Trophoblast cell (in vitro differentiated cells and primary cell): ENCODE results near the gene GDF11.

Experiments
- DNase-seq, 2 donors: peaks; one replicate each; pipeline ENCODE4 v3.0.0-alpha.2; 2016
- H2AFZ ChIP-seq: 2 replicates; pipeline ENCODE4 v1.6.1; 2013; ENCODE audit warnings: low read length, moderate library complexity, mild to moderate bottlenecking; ENCODE audit not compliant: insufficient read depth, poor library complexity
- H2AK5ac ChIP-seq: 2 replicates; pipeline ENCODE4 v1.6.1; 2013; ENCODE audit warnings: mild to moderate bottlenecking, low read length
- H2BK120ac ChIP-seq: 2 replicates; pipeline ENCODE4 v1.6.1; 2013; ENCODE audit warnings: low read length, mild to moderate bottlenecking, moderate library complexity; ENCODE audit not compliant: insufficient read depth, poor library complexity
- H2BK12ac ChIP-seq: 2 replicates; pipeline ENCODE4 v1.6.1; 2013; ENCODE audit warnings: mild to moderate bottlenecking, low read length, moderate library complexity
- H2BK5ac ChIP-seq: 2 replicates; pipeline ENCODE4 v1.6.1; 2013; ENCODE audit warnings: low read length, low read depth, moderate library complexity, mild to moderate bottlenecking; ENCODE audit not compliant: poor library complexity
- H3K14ac ChIP-seq: 2 replicates; pipeline ENCODE4 v1.6.1; 2013; ENCODE audit warnings: mild to moderate bottlenecking, low read length
- H3K18ac ChIP-seq: 2 replicates; pipeline ENCODE4 v1.6.1; 2013; ENCODE audit warnings: mild to moderate bottlenecking, low read length
- H3K23ac ChIP-seq: 2 replicates; pipeline ENCODE4 v1.6.1; 2013; ENCODE audit warnings: low read length
- H3K27ac ChIP-seq: 2 replicates; pipeline ENCODE4 v1.5.1; 2013; ENCODE audit warnings: low read depth, mild to moderate bottlenecking, inconsistent platforms, low read length, moderate library complexity
- H3K27me3 ChIP-seq: 2 replicates; pipeline ENCODE4 v1.6.1; 2013; ENCODE audit warnings: inconsistent platforms, mild to moderate bottlenecking, low read length, moderate library complexity; ENCODE audit not compliant: insufficient read depth
- H3K36me3 ChIP-seq, 2 experiments: 1 replicate in 1 of 2; 2 replicates in 1 of 2; pipeline ENCODE4 v1.6.1; 2013; ENCODE audit warnings: low read length in 2 of 2, mild to moderate bottlenecking in 2 of 2, moderate library complexity in 1 of 2; ENCODE audit not compliant: insufficient read depth in 2 of 2, control insufficient read depth in 1 of 2
- H3K4ac ChIP-seq: 2 replicates; pipeline ENCODE4 v1.6.1; 2013; ENCODE audit warnings: low read depth, mild to moderate bottlenecking, low read length, moderate library complexity
- H3K4me1 ChIP-seq, 2 experiments: 1 replicate in 1 of 2; 2 replicates in 1 of 2; pipeline ENCODE4 v1.6.1; 2013; ENCODE audit warnings: low read length in 2 of 2, mild to moderate bottlenecking in 2 of 2, moderate library complexity in 1 of 2; ENCODE audit not compliant: insufficient read depth in 2 of 2, control insufficient read depth in 1 of 2
- H3K4me2 ChIP-seq: 2 replicates; pipeline ENCODE4 v1.6.1; 2013; ENCODE audit warnings: inconsistent platforms, mild to moderate bottlenecking, low read length, moderate library complexity
- H3K4me3 ChIP-seq: 2 replicates; pipeline ENCODE4 v1.5.1; 2013; ENCODE audit warnings: mild to moderate bottlenecking, low read depth, low read length, inconsistent platforms
- H3K79me1 ChIP-seq: one replicate; pipeline ENCODE4 v1.6.1; 2013; ENCODE audit warnings: low read length
- H3K79me2 ChIP-seq: 2 replicates; pipeline ENCODE4 v1.6.1; 2013; ENCODE audit warnings: low read length, mild to moderate bottlenecking; ENCODE audit not compliant: control insufficient read depth, insufficient read depth, poor library complexity
- H3K9ac ChIP-seq: 2 replicates; pipeline ENCODE4 v1.6.1; 2013; ENCODE audit warnings: mild to moderate bottlenecking, low read length
- H3K9me3 ChIP-seq: 2 replicates; pipeline ENCODE4 v1.6.1; 2013; ENCODE audit warnings: low read depth, mild to moderate bottlenecking, control low read depth, inconsistent platforms, low read length; ENCODE audit not compliant: insufficient read depth
- H4K12ac ChIP-seq: 2 replicates; pipeline ENCODE4 v1.6.1; 2013; ENCODE audit warnings: low read depth, mild to moderate bottlenecking, low read length, moderate library complexity
- H4K8ac ChIP-seq: 2 replicates; pipeline ENCODE4 v1.6.1; 2013; ENCODE audit warnings: low read depth, mild to moderate bottlenecking, low read length, moderate library complexity
- H4K91ac ChIP-seq: one replicate; pipeline ENCODE4 v1.6.1; 2013; ENCODE audit warnings: low read depth, mild to moderate bottlenecking, low read length, moderate library complexity
- WGBS: extraction: QIAGEN DNeasy Blood & Tissue Kit; methylation state at CpG from one replicate; pipeline ENCODE4 v1.1.7; 2013; ENCODE audit warnings: missing lambda C conversion rate; ENCODE audit not compliant: insufficient read length, insufficient coverage; ENCODE audit errors: extremely low coverage; 5-methylcytosine and 5-hydroxymethylcytosine counted together

The GDF11 gene

GRCh38 chr12:55760663-55761062 lies 17.7 kb downstream of the GDF11 start:
- WGBS = no CpG with 5 or more reads among the region's 6 CpGs
- no peaks in the 10 kb centered on the region for H3K27me3 ChIP-seq
- peaks cover 26 to 36% of the 10 kb centered on the region in 2 experiments for H3K36me3 ChIP-seq
- no peak overlapping the region for H2AK5ac ChIP-seq
- H3K79me1 ChIP-seq = no peaks in the 10 kb centered on the region
- no peaks in the 10 kb centered on the region for H3K4me1 ChIP-seq
- H2BK5ac ChIP-seq = no peak overlapping the region
- no peak overlapping the region for H2BK120ac ChIP-seq
- H3K4ac ChIP-seq = no peak overlapping the region
- no peaks in the 10 kb centered on the region for H3K79me2 ChIP-seq
- no peak overlapping the region for H4K8ac ChIP-seq
- no peak overlapping the region for H3K9ac ChIP-seq
- no peak overlapping the region for H4K91ac ChIP-seq
- no peak overlapping the region for H4K12ac ChIP-seq
- no peak overlapping the region for H3K23ac ChIP-seq
- no peak overlapping the region for H3K27ac ChIP-seq
- H3K4me3 ChIP-seq = no peak overlapping the region
- H3K18ac ChIP-seq = no peak overlapping the region
- H3K4me2 ChIP-seq = no peak overlapping the region
- DNase-seq = no peak
- H3K14ac ChIP-seq = no peak overlapping the region
- H3K9me3 ChIP-seq = no peaks in the 10 kb centered on the region
- H2BK12ac ChIP-seq = no peak overlapping the region
- no peak overlapping the region for H2AFZ ChIP-seq

DNA sequence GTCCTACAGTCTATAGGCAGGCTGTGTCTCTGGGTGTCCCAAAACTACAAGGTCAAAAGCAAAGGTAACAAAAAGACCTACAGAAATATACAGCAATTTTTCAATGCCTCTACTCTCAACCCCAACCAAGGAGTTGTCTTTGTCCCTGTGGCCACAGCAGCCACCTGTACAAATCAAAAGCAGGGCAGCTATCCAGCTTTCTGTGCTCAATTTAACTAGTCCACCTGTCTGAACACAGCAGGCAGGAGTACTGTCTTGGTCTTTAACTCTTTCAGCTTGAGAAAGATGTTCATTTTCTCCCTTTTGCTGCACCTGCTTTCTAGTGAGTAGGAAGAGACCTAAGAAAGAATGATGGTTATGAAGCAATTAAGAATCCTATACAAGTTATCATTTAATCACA lies 19.7 kb downstream of the GDF11 start:
- Histone ChIP-seq H3K36me3 (peaks cover 29 to 30% of the 10 kb centered on the region in 2 experiments), H3K18ac (no peak overlapping the region), H3K4ac (no peak overlapping the region), H4K12ac (no peak overlapping the region), H3K14ac (no peak overlapping the region), H2BK5ac (no peak overlapping the region), H4K8ac (no peak overlapping the region), H3K79me2 (no peaks in the 10 kb centered on the region), H3K79me1 (no peaks in the 10 kb centered on the region), H2BK12ac (no peak overlapping the region), H3K27me3 (no peaks in the 10 kb centered on the region), H2AK5ac (no peak overlapping the region), H2BK120ac (no peak overlapping the region), H4K91ac (no peak overlapping the region), H3K4me2 (no peak overlapping the region), H3K23ac (no peak overlapping the region), H3K4me1 (no peaks in the 10 kb centered on the region), H3K9me3 (no peaks in the 10 kb centered on the region), H2AFZ (no peak overlapping the region), H3K27ac (no peak overlapping the region), H3K9ac (no peak overlapping the region), H3K4me3 (no peak overlapping the region)
- no peak for DNase-seq

DNA sequence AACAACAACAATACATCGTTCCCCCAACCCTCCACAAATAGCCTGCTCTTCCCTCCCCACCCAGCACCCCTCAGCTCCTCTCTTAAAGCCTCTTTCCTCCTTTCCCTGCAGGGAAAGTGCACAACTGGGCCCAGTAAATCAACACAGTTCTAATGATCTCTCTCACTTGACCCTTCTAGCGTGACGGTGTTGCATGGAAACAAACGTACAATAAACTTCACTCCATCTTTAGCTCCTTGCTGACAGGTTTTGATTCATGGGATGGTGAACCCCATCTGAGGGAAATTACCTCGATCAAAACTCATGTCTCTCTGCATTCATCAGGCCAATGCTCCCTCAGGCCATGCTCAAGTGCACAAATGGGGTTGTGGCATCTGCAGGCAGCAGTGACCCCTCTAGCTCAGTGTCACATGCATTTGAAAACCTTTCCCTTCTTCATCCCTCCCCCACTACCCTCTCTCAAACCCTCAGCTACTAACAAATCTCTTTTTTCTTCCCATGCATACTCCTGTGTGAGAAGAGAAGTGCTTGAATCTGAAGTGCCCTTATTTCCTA lies 22.9 kb downstream of the GDF11 start:
- peaks cover 13 to 25% of the 10 kb centered on the region in 2 experiments for H3K36me3 ChIP-seq
- H3K79me1 ChIP-seq = no peaks in the 10 kb centered on the region
- no peaks in the 10 kb centered on the region for H3K27me3 ChIP-seq
- H4K8ac ChIP-seq = no peak overlapping the region
- no peaks in the 10 kb centered on the region for H3K9me3 ChIP-seq
- no peak overlapping the region for H2BK12ac ChIP-seq
- H3K4ac ChIP-seq = no peak overlapping the region
- no peak overlapping the region for H3K14ac ChIP-seq
- no peak overlapping the region for H2AFZ ChIP-seq
- H3K79me2 ChIP-seq = no peaks in the 10 kb centered on the region
- H3K4me2 ChIP-seq = no peak overlapping the region
- no peak overlapping the region for H4K12ac ChIP-seq
- no peak overlapping the region for H2BK120ac ChIP-seq
- DNase-seq = no peak
- H3K9ac ChIP-seq = no peak overlapping the region
- H3K23ac ChIP-seq = peak overlapping the region; percentile 41
- 100% methylated on average over 1 of the region's 5 CpGs for WGBS
- no peak overlapping the region for H4K91ac ChIP-seq
- no peak overlapping the region for H3K27ac ChIP-seq
- no peak overlapping the region for H3K4me3 ChIP-seq
- H2AK5ac ChIP-seq = no peak overlapping the region
- no peak overlapping the region for H2BK5ac ChIP-seq
- H3K4me1 ChIP-seq = no peaks in the 10 kb centered on the region
- H3K18ac ChIP-seq = no peak overlapping the region

- Histone ChIP-seq H3K9ac (no peak overlapping the region), H3K4me2 (no peak overlapping the region), H2BK5ac (no peak overlapping the region), H3K18ac (no peak overlapping the region), H3K4me3 (no peak overlapping the region), H4K8ac (no peak overlapping the region), H3K4ac (no peak overlapping the region), H3K79me2 (no peaks in the 10 kb centered on the region), H4K91ac (no peak overlapping the region), H3K23ac (no peak overlapping the region), H3K4me1 (no peaks in the 10 kb centered on the region), H3K9me3 (no peaks in the 10 kb centered on the region), H3K79me1 (no peaks in the 10 kb centered on the region), H3K14ac (no peak overlapping the region), H3K27me3 (no peaks in the 10 kb centered on the region), H2BK12ac (no peak overlapping the region), H3K27ac (no peak overlapping the region), H2AK5ac (no peak overlapping the region), H2AFZ (no peak overlapping the region), H4K12ac (no peak overlapping the region), H3K36me3 (peaks cover 18 to 26% of the 10 kb centered on the region in 2 experiments), H2BK120ac (no peak overlapping the region)
- peak in 1 of 2 donors; percentile 16 for DNase-seq
- no CpG with 5 or more reads among the region's 4 CpGs for WGBS
Observed at GRCh38 chr12:55767156-55767555, 24.2 kb downstream of the GDF11 start.
